ENCODE data around the gene MST1.
A peak's percentile ranks its signal among the peaks of the same experiment; 100 is the strongest.

MST1 gene

GRCh38 chr3:49665822-49666519 is 23.3 kb downstream of the MST1 start:
- DNase-seq, result no peak
- in situ Hi-C loops (cut with MboI; ENCODE audit: low pct_unique_long_range_greater_than_20kb, low sequenced_read_pairs), result no loop called here

DNA sequence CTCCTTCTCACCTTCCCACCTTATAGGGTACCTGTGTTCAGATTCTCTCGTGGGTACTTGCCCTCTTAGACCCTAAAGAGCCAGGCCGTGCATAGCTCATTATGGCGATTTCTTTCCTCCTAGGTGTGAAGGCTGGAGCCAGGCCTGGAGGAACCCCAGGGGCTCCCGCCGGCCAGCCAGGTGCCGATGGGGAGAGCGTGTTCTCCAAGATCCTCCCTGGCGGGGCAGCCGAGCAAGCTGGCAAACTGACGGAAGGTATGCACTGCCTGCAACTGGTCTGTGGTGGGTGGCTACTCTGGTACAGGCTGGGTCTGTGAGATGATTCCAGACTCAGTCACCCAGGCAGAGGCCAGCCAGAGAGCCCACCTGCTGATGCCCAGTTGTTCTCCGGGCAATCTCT is 25.0 kb downstream of the MST1 start:
- DNase-seq, result no peak
- in situ Hi-C loops (cut with MboI; ENCODE audit: low pct_unique_long_range_greater_than_20kb, low sequenced_read_pairs), result no loop called here

DNA sequence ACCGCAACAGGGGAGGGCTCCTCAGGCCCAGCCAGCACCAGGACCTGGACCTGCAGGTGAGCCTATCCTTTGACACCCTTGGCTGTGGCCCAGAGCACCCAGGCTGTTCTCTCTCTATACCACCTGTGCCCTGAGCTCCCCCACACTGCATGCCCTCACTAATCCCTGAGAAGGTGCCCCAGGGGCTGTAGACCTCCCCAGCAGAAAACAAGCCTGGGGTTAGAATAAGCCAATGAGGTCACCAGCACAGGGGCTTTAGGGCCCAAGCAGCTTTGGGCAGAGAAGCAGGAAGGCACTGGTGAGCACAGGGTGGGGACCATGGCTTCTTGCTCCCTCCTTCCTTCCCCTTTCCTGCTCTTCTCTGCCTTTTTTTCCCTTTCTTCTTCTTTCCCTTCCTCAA is 25.4 kb downstream of the MST1 start:
- in situ Hi-C loops (cut with MboI; ENCODE audit: low pct_unique_long_range_greater_than_20kb, low sequenced_read_pairs), result no loop called here
- no peak for DNase-seq

- in situ Hi-C loops (cut with MboI; ENCODE audit: low pct_unique_long_range_greater_than_20kb, low sequenced_read_pairs), result no loop called here
- DNase-seq, result no peak
Observed at GRCh38 chr3:49662720-49663413, 26.4 kb downstream of the MST1 start.

- in situ Hi-C loops (cut with MboI; ENCODE audit: low pct_unique_long_range_greater_than_20kb, low sequenced_read_pairs), result no loop called here
Observed at GRCh38 chr3:49662021-49662420, 27.3 kb downstream of the MST1 start.

DNA sequence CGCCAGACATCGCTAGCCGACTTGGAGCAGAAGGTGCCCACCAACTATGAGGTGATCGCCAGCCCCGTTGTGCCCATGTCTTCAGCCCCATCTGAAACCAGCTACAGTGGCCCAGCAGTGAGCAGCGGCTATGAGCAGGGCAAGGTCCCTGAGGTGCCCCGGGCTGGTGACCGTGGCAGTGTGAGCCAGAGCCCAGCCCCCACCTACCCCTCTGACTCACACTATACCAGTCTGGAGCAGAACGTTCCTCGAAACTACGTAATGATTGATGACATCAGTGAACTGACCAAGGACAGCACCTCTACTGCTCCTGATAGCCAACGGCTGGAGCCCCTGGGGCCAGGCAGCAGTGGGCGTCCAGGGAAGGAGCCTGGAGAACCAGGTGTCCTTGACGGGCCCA is 28.0 kb downstream of the MST1 start:
- in situ Hi-C loops (cut with MboI; ENCODE audit: low pct_unique_long_range_greater_than_20kb, low sequenced_read_pairs), result no loop called here
- no peak for DNase-seq

More at GRCh38 chr3:49662021-49662420, 27.3 kb downstream of the MST1 start:
- DNase-seq, result no peak

GRCh38 chr3:49659756-49660155 is 29.5 kb downstream of the MST1 start:
- DNase-seq, result no peak
- in situ Hi-C loops (cut with MboI; ENCODE audit: low pct_unique_long_range_greater_than_20kb, low sequenced_read_pairs), result no loop called here

DNA sequence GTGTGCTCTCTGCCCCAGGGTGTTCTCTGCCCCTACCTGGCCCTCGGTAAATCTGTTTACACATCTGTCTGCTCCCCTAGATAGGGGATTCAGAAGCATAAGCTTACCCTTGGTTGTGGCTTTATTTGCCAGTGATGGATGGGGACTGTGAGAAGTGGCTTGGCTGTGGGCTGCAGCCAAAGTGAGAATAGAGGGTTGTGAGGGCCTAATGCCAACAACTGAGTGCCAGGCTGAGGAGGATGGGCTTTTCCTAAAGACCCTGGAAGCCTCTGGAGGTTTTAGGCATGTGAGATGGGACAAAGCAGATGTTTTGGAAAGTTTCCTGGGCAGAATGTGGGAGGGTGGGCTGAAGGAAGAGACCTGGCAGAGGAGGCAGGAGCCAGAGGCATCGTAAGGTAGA is 30.6 kb downstream of the MST1 start:
- no peak for DNase-seq
- in situ Hi-C loops (cut with MboI; ENCODE audit: low pct_unique_long_range_greater_than_20kb, low sequenced_read_pairs), result no loop called here

DNA sequence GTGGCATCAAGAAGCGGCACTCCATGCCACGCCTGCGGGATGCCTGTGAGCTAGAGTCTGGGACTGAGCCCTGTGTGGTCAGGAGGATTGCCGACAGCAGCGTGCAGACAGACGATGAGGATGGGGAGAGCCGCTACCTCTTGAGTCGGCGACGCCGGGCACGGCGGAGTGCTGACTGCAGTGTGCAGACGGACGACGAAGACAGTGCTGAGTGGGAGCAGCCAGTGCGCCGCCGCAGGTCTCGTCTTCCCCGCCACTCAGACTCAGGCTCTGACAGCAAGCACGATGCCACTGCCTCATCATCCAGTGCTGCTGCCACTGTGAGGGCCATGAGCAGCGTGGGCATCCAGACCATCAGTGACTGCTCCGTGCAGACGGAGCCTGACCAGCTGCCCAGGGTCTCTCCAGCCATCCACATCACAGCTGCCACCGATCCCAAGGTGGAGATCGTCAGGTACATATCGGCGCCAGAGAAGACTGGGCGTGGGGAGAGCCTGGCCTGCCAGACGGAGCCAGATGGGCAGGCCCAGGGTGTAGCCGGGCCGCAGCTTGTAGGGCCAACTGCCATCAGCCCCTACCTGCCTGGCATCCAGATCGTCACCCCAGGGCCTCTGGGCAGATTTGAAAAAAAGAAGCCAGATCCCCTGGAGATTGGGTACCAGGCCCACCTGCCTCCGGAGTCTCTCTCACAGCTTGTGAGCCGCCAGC is 31.9 kb downstream of the MST1 start:
- DNase-seq, result no peak
- in situ Hi-C loops (cut with MboI; ENCODE audit: low pct_unique_long_range_greater_than_20kb, low sequenced_read_pairs), result no loop called here

GRCh38 chr3:49656541-49657112 is 32.6 kb downstream of the MST1 start:
- in situ Hi-C loops (cut with MboI; ENCODE audit: low pct_unique_long_range_greater_than_20kb, low sequenced_read_pairs), result no loop called here
- DNase-seq, result peak; percentile 72

- in situ Hi-C loops (cut with MboI; ENCODE audit: low pct_unique_long_range_greater_than_20kb, low sequenced_read_pairs), result no loop called here
Observed at GRCh38 chr3:49655731-49656285, 33.5 kb downstream of the MST1 start.

DNA sequence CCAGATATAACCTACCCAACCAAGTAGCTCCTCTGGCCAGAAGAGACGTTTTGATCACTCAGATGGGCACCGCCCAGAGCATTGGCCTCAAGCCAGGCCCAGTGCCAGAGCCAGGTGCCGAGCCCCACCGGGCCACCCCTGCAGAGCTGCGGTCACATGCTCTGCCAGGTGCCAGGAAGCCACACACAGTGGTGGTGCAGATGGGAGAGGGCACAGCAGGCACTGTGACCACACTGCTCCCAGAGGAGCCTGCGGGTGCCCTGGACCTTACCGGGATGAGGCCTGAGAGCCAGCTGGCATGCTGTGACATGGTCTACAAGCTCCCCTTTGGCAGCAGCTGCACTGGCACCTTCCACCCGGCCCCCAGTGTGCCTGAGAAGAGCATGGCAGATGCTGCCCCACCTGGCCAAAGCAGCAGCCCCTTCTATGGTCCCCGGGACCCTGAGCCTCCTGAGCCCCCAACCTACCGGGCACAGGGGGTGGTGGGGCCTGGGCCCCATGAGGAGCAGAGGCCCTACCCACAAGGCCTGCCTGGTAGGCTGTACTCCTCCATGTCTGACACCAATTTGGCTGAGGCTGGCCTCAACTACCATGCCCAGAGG is 34.2 kb downstream of the MST1 start:
- in situ Hi-C loops (cut with MboI; ENCODE audit: low pct_unique_long_range_greater_than_20kb, low sequenced_read_pairs), result no loop called here
- no peak for DNase-seq

More at GRCh38 chr3:49655731-49656285, 33.5 kb downstream of the MST1 start:
- no peak for DNase-seq

- DNase-seq, result no peak
- in situ Hi-C loops (cut with MboI; ENCODE audit: low pct_unique_long_range_greater_than_20kb, low sequenced_read_pairs), result no loop called here
Observed at GRCh38 chr3:49654176-49654825, 35.0 kb downstream of the MST1 start.

DNA sequence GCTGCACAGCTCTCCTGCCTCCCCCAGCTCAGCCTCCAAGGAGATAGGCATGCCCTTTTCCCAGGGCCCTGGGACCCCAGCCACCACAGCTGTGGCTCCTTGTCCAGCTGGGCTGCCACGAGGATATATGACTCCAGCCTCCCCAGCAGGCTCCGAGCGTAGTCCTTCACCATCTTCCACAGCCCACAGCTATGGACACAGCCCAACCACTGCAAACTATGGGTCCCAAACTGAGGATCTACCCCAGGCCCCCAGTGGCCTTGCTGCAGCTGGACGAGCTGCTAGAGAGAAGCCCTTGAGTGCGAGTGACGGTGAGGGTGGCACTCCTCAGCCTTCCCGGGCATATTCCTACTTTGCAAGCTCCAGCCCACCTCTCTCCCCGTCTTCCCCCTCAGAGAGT is 35.7 kb downstream of the MST1 start:
- in situ Hi-C loops (cut with MboI; ENCODE audit: low pct_unique_long_range_greater_than_20kb, low sequenced_read_pairs), result no loop called here
- no peak for DNase-seq

DNA sequence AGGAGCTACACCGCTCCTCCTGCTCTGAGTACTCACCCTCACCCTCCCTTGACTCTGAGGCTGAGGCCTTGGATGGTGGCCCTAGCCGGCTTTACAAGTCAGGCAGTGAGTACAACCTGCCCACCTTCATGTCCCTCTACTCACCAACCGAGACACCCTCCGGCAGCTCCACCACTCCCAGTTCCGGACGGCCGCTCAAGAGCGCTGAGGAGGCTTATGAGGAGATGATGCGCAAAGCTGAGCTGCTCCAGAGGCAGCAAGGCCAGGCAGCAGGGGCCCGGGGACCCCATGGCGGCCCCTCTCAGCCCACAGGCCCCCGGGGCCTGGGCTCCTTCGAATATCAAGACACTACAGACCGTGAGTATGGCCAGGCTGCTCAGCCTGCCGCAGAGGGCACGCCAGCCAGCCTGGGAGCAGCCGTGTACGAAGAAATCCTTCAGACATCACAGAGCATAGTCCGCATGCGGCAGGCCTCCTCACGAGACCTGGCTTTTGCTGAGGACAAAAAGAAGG is 36.3 kb downstream of the MST1 start:
- in situ Hi-C loops (cut with MboI; ENCODE audit: low pct_unique_long_range_greater_than_20kb, low sequenced_read_pairs), result no loop called here
- DNase-seq, result no peak

- DNase-seq, result no peak
- in situ Hi-C loops (cut with MboI; ENCODE audit: low pct_unique_long_range_greater_than_20kb, low sequenced_read_pairs), result no loop called here
Observed at GRCh38 chr3:49652218-49652902, 36.9 kb downstream of the MST1 start.

DNA sequence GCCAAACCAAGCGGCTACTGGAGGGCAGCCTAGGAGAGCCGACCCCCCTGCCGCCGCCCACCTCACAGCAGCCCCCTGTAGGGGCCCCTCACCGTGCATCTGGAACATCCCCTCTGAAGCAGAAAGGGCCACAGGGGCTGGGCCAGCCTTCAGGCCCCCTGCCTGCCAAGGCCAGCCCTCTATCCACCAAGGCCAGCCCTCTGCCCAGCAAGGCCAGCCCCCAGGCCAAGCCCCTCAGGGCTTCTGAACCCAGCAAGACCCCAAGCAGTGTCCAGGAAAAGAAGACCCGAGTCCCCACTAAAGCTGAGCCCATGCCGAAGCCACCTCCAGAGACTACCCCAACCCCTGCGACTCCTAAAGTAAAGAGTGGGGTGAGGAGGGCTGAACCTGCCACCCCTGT is 38.6 kb downstream of the MST1 start:
- in situ Hi-C loops (cut with MboI; ENCODE audit: low pct_unique_long_range_greater_than_20kb, low sequenced_read_pairs), result no loop called here
- DNase-seq, result no peak

- in situ Hi-C loops (cut with MboI; ENCODE audit: low pct_unique_long_range_greater_than_20kb, low sequenced_read_pairs), result no loop called here
- DNase-seq, result no peak
Observed at GRCh38 chr3:49650177-49650576, 39.1 kb downstream of the MST1 start.

All from KBM-7 (cell line).